ENCODE measurements around the gene NT5C3B.
A peak's percentile ranks its signal among the peaks of the same experiment; 100 is the strongest.
"Not testable (repeated sequence)": the region's sequence is repeated elsewhere in the genome, so short reads cannot be mapped to it uniquely, and the experiment has no call there.

Gene NT5C3B

GRCh38 chr17:41835800-41836549 lies at the start of gene NT5C3B:
Gene NT5C3B (minus strand): TSS chr17:41836232. CDS start chr17:41836193, 39 bp downstream.
- H3K27me3 ChIP-seq (ENCODE audit: control insufficient read depth, insufficient read depth, low read length) = no peaks in the 10 kb centered on the region
- no peaks in the 10 kb centered on the region for H3K9me3 ChIP-seq (ENCODE audit: control insufficient read depth, low read length)
- H2AFZ ChIP-seq = peak within 1 kb of the TSS; percentile 96
- H3K4me1 ChIP-seq = no peaks in the 10 kb centered on the region
- H3K9ac ChIP-seq = peak within 1 kb of the TSS; percentile 78
- no peaks in the 10 kb centered on the region for H3K36me3 ChIP-seq (ENCODE audit: control insufficient read depth, insufficient read depth, low read length)
- H3K4me2 ChIP-seq (ENCODE audit: low read length) = peak within 1 kb of the TSS; percentile 97
- no peak for TF ChIP-seq CTCF (IDR thresholded peaks at IDR 0.05)
- peak within 1 kb of the TSS; percentile 77 for H3K4me3 ChIP-seq (ENCODE audit: low read depth, low read length)
- H3K27ac ChIP-seq = peak within 1 kb of the TSS; percentile 43
- no peaks in the 10 kb centered on the region for H3K79me2 ChIP-seq

DNA sequence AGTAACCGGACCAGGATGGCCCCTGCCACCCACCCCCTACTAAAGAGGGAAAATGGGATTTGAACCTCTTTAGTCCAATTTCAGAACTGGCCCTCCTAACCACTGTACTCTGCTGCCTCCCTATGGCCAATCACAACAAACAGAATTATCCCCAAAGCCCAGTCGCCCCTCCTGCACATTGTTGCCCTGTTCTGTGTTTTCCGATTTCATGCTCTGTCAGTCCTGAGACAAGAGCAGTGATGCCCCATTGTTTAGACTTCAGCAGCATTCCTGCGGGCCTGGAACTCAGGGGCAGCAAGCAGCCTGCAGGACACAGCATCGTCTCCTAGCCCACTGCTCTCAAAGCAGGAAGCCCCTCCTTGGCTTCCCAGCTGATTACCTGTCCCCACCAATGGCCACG lies 49.7 kb upstream of the NT5C3B start:
- Histone ChIP-seq H3K9ac (no peak overlapping the region), H3K27me3 (ENCODE audit: control insufficient read depth, insufficient read depth, low read length) (no peaks in the 10 kb centered on the region), H3K79me2 (no peaks in the 10 kb centered on the region), H3K9me3 (ENCODE audit: control insufficient read depth, low read length) (no peaks in the 10 kb centered on the region), H3K4me1 (no peaks in the 10 kb centered on the region), H3K27ac (no peak overlapping the region), H3K36me3 (ENCODE audit: control insufficient read depth, insufficient read depth, low read length) (no peaks in the 10 kb centered on the region), H2AFZ (no peak overlapping the region), H3K4me3 (ENCODE audit: low read depth, low read length) (no peak overlapping the region), H3K4me2 (ENCODE audit: low read length) (no peak overlapping the region)
- TF ChIP-seq CTCF (IDR thresholded peaks at IDR 0.05) = peak; percentile 34

DNA sequence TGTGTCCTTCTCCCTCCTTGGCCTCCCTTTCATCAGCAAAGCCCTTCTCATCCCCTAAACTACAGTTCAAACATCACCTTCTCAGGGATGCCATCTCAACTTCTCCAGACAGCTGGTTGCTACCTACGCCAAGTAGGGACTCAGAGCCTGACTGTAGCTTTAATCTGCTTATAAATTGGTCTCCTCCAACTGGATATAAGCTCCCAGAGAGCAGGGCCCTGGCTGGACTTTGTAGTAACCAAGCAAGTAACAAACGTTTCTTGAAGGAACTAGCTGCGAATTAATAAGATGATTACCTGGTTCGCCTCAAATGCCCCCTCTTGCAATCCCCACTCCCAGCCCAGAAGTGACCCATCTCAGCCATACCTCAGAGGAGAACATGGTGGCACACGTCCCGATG lies 46.7 kb upstream of the NT5C3B start:
- Histone ChIP-seq H3K9me3 (ENCODE audit: control insufficient read depth, low read length) (no peaks in the 10 kb centered on the region), H3K79me2 (no peaks in the 10 kb centered on the region), H2AFZ (no peak overlapping the region), H3K27ac (no peak overlapping the region), H3K4me3 (ENCODE audit: low read depth, low read length) (no peak overlapping the region), H3K4me1 (no peaks in the 10 kb centered on the region), H3K27me3 (ENCODE audit: control insufficient read depth, insufficient read depth, low read length) (no peaks in the 10 kb centered on the region), H3K9ac (no peak overlapping the region), H3K4me2 (ENCODE audit: low read length) (no peak overlapping the region), H3K36me3 (ENCODE audit: control insufficient read depth, insufficient read depth, low read length) (no peaks in the 10 kb centered on the region)
- TF ChIP-seq CTCF (IDR thresholded peaks at IDR 0.05) = no peak

DNA sequence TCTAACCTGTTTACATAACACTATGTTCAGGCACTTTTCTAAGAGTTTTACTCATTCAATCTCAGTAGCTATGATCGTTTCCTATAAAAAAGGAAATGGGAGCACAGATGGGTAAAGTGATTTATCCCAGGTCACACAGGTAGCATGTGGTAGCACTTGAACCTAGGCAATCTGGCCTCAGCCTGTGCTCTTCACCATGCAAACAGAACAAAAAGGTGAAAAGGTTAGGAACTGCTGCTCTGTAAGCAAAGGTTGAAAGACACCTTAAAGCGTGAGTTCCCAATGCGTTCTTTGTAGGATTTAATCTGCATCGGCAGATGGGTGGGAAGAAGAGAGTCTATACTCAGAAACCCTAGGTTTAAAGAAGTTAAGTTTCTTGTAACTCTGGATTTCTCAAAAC lies 44.1 kb upstream of the NT5C3B start:
- no peaks in the 10 kb centered on the region for H3K9me3 ChIP-seq (ENCODE audit: control insufficient read depth, low read length)
- no peak overlapping the region for H3K9ac ChIP-seq
- no peak overlapping the region for H2AFZ ChIP-seq
- no peaks in the 10 kb centered on the region for H3K27me3 ChIP-seq (ENCODE audit: control insufficient read depth, insufficient read depth, low read length)
- no peak overlapping the region for H3K4me2 ChIP-seq (ENCODE audit: low read length)
- no peaks in the 10 kb centered on the region for H3K36me3 ChIP-seq (ENCODE audit: control insufficient read depth, insufficient read depth, low read length)
- no peaks in the 10 kb centered on the region for H3K4me1 ChIP-seq
- no peak overlapping the region for H3K4me3 ChIP-seq (ENCODE audit: low read depth, low read length)
- H3K79me2 ChIP-seq = no peaks in the 10 kb centered on the region
- H3K27ac ChIP-seq = no peak overlapping the region
- TF ChIP-seq CTCF (IDR thresholded peaks at IDR 0.05) = no peak

- not testable (repeated sequence) for H3K27me3 ChIP-seq (ENCODE audit: control insufficient read depth, insufficient read depth, low read length); H3K79me2 ChIP-seq; H3K4me1 ChIP-seq; H3K27ac ChIP-seq; H3K4me2 ChIP-seq (ENCODE audit: low read length); H2AFZ ChIP-seq; H3K9ac ChIP-seq; H3K4me3 ChIP-seq (ENCODE audit: low read depth, low read length); H3K9me3 ChIP-seq (ENCODE audit: control insufficient read depth, low read length); H3K36me3 ChIP-seq (ENCODE audit: control insufficient read depth, insufficient read depth, low read length)
Measured at GRCh38 chr17:41874293-41874670, 38.2 kb upstream of the NT5C3B start.

Data from parathyroid adenoma (tissue), 2 donors.